ENCODE measurements around the gene CD93.

CD93 gene, protein sequence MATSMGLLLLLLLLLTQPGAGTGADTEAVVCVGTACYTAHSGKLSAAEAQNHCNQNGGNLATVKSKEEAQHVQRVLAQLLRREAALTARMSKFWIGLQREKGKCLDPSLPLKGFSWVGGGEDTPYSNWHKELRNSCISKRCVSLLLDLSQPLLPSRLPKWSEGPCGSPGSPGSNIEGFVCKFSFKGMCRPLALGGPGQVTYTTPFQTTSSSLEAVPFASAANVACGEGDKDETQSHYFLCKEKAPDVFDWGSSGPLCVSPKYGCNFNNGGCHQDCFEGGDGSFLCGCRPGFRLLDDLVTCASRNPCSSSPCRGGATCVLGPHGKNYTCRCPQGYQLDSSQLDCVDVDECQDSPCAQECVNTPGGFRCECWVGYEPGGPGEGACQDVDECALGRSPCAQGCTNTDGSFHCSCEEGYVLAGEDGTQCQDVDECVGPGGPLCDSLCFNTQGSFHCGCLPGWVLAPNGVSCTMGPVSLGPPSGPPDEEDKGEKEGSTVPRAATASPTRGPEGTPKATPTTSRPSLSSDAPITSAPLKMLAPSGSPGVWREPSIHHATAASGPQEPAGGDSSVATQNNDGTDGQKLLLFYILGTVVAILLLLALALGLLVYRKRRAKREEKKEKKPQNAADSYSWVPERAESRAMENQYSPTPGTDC

DNA sequence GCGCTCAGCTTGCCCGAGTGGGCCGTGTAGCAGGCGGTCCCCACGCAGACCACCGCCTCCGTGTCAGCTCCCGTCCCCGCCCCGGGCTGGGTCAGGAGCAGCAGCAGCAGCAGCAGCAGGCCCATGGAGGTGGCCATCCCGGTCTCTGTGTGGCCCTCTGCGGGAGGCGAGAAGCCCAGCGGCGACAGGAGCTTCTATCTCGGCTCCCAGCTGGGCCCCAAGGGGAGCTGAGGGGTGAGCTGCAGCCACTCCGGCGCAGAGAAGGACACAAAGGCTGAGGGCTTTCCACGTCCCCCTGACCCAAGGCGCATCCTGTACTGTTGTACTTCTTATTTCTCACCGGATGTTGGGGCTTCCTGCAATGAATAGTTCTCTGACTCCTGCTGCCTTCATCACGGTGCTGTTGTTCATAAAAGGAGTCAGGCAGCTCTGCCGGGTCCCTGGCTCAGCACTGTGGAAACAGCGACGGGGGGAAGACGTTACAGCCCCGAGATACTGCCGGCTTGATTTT is at the start of gene CD93:
Gene CD93 (minus strand): TSS at position 269 of the 511 bp plus-strand sequence. CDS start 132 bp downstream, at position 137.
- no peak for DNase-seq (ENCODE audit: low read depth)

DNA sequence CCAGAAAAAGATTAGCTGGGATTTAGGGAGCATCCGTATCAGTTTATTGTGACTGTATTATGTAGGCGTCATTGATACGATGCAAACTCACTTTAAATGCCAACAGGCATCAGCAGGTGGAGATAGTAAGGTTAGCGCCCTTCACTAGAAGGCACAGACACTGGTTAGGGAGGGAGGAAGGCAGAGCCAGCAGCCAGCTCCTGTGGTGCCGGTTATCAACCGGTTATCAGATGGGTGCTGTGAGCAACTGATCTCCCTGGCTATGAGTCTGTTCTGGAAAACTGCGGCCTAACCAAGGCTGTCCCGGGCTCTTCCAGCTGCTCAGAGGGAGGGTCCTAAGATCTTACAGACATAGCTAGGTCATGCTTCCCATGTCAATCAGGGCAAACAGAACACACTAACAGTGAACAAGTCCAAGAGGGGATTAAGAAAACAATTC is 47.5 kb upstream of the CD93 start:
- DNase-seq (ENCODE audit: low read depth), result no peak

DNA sequence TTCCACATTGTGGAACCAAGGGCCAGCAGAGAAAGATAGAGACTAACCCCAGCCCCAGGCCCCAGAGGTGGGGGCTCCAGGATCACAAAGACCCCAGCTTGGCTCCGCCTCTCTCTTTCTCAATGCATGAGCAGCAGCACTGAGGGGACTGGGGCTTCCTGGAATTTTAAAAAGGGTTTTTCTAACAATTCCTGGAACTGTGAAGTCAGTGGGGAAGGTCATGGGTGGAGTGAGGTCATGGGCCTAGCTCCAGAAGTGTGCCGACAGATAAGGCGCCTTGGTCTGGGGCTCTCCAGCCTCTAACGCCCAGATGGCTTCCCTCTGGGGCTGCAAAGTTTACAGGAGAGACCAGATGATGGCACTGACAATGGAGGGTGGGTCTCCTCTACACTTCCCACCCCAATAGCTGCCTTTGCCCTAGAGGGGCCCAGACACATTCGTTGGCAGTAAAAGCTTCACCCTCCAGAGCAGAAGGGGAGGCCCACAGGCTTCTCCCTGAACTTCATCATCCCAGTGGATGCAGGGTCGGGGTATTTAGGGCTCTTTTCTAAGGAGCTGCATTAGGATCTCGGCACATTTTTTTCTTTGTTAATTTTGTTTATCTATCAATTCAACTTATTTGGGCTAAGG is 46.9 kb upstream of the CD93 start:
- DNase-seq (ENCODE audit: low read depth), result no peak

DNA sequence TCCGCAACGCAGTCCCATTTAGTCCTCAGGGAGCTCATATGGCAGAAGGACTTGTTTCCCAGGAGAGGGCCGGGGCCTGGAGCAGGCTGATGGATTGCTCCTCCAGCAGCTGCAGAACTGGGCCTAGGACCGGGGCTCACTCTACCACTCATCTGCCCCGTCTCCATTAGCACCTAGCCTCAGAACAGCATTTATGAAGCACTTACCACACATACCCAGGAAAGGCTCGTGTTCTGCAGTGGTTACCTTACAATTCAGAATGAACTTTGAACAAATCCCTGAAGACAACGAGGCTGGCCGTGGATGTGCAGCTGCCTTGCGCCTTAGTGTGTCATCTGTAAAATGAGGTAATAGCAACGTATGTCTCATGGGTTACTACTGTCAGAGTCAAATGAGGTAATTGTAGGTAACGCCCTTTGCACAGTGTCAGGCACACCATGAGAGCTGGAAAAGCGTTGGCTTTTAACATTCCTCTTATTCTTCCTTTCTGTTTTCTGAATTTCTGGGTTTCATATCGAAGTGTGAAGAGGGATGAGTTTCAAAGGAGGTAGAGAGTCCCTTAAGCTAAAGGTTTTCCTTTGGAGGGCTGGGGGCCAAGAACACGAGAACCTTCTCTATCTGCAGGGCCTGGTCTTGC is 46.3 kb upstream of the CD93 start:
- DNase-seq (ENCODE audit: low read depth), result no peak

DNA sequence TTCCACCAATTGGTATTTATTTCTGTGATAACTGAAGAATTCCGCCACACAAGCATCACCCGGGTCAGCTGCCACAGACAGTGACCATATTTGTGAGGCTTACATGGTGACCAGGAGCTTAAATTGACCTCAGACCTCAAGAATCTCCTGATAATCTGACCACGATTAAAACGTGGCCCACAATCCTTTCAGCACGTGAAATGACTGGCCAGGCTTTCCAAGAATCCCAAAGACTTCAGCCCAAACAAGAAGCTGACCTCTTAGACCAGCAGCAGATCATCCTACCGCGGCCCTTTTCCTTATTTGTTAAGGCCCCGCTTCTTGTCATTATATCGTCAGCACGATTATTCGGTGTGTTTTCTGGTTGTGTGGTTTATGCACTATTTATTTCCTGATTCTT is 45.6 kb upstream of the CD93 start:
- no peak for DNase-seq (ENCODE audit: low read depth)

DNA sequence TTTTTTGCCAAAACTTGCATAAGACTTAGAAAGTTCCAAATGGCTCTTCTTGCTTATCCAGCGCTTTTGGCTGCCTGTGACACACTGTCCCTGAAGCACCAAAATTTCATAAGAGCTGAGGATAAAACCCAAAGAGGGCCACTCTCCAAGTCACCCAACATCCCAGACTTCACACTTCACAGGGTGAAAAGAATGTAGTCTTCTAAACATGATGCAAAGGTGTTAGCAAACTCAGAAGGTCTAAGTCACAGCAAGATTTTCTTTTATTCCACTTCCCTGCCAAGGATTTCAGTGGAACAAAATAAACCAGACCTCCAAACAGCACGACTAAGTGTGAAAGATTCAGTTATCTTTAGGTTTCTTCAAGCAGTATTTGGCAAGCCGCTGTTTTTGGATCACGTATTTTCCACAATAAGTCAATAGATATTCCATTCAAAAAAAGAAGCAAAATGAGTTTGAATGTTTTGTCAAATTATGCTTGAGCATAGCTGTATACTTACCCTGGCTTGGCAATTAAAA is 44.6 kb upstream of the CD93 start:
- DNase-seq (ENCODE audit: low read depth), result no peak

DNA sequence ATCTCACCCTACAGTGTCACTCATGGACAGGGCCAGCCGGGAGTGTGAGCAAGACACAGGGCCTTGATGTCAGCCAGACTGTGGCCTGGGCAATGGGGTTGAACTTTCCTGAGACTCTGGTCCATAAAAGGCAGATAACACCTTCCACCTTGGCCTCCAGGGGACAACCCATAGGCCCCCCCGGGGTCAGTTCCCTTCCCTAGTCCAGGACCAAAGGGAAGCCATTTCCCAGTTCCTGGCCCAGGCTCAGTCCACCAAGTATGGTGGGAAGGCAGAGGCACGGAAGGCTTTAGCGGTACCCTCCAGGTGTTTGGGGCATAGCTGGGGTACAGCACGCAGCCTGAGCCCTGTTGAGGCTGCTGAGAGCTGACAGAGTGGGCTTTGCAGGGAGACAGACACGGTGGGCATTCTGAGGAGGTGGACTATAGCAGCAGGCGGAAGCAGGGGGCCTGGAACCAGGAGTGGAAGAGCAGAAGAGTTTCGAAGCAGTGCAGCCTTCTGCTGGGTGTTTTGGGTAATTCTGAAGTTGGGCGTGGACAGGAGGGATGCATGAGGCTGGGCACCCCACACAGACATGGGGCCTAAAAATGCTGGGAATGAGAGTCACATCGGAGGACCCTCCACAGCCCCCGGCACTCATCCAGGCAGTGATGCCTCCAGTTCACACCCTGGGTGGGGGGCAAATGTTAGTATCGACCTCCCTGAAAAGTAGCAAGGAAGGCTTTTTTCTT is 43.9 kb upstream of the CD93 start:
- no peak for DNase-seq (ENCODE audit: low read depth)

DNA sequence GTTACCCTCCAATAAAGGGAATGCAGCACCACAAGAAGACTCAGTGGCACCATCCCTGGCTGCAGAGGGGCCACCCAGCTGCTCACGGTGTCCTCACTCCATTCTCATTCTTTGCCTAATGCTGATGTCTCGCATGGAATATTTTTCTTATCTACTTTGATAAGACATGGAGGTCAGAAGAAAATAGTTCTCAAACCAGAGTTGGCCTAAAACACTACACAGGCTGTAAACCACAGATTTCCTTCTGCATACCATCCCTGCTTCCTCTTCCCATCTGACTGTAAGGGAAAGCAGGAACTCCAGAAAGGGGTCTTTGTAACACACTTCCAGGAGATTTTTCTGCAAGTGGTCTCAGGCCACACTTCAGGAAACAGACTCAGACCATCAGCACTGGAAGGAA is 43.1 kb upstream of the CD93 start:
- DNase-seq (ENCODE audit: low read depth), result no peak

DNA sequence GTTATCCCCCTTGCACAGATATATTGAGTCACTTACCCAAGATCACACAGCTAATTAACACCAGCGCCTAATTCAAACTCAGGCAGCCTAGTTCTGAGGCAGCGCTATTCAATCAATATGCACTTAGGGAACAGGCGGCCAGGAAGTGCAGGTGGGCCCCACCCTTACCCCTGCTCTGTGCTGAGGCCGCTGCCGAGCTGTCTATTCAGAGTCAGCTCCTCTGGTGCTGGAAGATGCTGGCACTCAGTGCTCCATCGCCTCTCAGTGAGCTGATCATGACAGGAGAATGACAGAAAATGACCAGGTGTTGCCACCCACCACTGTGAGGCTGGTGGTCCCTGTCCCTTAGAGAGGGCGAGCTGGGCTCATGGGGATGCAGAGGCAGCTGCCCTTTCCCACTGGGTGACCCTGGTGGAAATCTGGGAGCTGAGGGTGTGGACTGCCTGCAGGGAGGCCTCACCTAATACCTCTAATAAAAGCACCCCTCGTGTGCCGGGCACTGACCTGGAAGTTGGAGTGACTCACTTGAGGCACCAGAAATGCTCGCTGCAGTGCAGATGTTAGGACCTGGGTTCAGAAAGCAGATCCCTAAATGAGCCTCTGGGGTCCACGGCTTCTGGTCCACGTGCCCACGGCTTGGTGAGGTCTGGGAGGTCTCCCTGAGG is 42.5 kb upstream of the CD93 start:
- no peak for DNase-seq (ENCODE audit: low read depth)

DNA sequence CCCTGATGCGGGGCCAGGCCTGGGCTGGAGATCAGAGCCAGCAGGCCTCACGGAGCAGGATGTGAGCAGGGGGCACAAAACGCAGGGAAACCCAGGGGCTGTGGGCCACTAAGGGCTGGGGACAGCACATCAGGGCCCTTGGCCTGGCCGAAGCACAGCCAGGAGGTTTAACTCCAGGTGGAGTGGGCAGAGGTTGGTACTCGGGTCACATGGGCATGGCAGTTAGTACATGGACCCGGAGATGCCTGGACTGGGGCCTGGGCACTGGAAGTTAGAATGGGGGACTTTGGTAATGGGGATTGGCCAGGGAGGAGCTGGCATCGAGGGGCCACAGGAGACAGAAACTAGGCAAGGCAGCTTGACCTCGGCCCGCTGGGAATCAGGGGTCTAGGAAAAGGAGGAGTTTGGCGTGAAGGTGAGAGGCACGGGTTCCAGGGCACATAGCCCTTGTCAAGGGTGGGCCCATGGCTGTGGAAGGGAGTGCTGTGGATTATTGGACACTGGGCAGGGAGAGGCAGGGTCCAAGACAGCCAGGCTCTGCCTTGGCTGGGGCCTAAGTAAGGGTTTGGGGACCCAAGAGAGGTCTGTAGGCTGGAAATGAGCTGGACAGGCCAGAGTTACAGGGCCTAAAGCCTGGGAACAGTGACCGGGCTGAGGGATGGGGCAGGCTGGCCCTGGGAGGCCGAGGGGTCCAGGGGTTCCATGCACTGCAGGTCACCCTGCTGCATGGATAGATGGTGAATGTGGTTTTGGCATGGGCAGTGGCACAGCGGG is 41.6 kb upstream of the CD93 start:
- DNase-seq (ENCODE audit: low read depth), result no peak

DNA sequence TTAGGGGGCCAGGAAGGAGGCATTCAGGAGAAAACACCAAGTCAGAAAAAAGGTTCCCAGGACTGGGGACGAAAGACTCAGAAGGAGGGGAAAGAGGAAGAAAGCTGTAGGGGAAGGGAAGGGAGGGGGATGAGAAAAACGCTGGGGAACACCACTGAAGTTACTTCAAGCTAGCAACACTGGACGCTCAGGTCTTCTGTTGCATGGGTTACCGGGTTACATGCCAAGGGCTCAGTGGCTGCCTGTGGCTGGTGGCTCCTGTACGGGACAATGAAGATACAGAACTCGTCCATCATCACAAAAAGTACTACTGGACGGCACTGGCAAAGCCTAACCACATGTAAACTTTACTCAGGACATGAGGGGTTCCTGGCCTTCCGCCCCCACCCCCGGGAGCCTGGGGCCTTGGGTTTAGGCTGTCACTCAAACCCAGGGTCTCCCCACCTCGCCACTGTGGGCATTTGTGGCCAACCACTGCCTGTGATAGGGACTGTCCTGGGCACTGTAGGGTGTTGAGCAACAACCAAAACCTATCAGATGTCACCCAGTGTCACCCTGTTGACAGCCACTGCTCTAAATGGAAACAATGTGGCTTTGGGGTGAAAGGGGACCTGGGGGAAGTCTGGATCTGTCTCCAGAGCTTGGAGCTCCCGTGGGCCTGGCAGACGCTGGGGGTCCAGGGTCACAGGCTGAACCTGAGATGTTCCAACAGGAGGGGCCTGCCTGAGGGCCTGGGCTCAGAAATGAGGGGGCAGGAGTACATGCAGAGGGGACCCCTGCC is 40.3 kb upstream of the CD93 start:
- no peak for DNase-seq (ENCODE audit: low read depth)

DNA sequence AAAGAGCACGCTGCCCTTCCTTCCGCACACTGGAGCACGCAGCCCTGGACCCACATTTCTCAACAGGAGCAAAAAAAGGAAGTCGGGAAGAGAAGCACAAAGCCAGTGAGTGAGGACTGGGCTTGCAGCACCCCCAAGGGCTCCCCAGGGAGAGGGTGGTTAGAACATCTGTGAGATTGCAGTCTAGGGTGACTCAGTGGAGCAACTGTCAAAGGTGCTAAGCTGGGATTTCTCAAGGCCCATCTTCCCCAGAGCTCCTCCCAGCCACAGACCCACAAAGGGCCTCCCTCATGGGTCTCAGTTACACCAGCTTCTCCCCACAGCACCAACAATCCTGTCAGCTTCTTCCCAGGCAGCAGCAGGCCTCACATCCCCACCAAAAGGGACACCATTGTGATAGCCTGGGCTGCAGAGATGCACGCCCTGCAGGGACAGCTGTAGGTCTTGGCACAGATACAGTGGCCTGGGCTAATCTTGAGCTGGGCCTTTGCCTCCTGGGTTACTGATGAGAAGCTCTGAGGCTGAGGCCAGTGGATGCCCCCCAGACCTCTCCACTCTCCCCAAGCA is 39.6 kb upstream of the CD93 start:
- DNase-seq (ENCODE audit: low read depth), result no peak

DNA sequence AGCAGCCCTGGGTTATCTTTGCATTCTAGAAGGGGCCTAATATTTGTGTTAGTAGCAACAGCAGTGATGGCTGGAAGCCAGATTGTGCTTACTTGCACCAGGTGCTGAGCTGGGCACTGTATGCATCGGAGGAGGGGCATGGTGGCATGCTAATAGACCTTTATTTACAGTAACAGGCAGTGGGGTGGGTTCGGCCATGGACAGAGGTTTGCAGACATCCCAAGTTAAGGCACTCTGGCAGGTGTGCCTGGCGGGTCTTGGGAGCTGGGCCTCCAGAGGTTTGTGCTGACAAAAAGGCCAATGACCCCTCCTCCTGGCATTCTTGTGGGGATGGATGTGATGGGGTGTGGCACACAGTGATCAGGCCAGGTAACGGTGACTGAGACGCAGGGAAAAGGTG is 39.0 kb upstream of the CD93 start:
- no peak for DNase-seq (ENCODE audit: low read depth)

DNA sequence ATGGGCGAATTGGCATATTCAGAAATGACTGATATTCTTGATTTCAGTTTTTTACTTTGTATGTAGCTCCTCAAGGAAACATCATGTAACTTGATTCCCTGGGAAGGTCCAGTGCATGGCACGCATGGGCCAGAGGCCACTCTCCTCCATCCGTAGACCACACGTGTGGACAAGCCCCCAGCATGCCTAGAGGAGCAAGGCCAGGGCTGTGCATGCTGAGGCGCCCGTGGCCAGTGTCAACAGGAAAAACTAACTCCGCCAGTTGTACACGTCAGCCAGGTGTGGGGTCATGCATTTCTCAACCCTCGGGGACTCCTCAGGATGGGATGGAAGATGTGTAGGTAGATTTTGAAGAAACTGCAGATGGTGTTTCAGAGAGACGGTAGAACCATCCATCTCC is 37.8 kb upstream of the CD93 start:
- DNase-seq (ENCODE audit: low read depth), result no peak

DNA sequence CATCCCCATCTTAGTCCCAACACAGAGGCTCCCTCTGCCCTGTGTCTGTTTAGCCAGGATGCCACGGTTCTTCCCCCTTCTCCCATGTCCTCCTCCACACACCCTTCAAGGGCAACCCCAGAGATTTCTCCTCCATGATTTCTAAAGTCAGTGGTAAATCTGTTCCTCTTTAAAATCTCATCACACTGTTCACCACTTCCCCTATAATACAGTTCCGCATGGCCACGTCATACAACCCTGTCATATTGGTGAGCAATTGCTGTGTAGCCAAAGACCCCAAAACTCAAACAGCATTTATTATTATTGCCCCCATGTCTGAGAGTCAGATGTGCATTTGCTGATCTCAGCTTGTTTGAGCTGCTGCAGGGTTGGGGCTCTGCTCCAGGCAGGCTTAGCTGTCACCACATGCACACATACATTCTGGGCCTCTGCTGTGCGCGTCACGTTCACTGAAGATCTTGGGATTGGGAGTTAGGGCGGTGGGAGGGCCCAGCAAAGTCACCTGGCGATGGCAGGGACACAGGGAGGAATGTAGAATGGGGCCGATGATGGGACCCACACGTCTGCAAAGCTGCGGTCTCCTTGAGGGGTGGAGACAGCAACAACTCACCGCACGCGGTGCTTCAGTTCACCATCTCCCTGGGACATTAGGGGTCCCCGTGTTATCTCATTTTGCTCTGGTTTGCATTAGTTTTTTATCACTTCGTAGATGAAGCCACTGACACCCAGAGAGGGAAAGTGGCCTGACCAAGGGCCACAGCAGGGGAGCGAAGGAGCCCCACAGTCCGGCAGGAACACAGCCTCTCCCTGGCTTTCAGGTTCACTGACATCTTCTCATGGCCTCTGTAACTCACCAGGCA is 36.9 kb upstream of the CD93 start:
- no peak for DNase-seq (ENCODE audit: low read depth)

DNA sequence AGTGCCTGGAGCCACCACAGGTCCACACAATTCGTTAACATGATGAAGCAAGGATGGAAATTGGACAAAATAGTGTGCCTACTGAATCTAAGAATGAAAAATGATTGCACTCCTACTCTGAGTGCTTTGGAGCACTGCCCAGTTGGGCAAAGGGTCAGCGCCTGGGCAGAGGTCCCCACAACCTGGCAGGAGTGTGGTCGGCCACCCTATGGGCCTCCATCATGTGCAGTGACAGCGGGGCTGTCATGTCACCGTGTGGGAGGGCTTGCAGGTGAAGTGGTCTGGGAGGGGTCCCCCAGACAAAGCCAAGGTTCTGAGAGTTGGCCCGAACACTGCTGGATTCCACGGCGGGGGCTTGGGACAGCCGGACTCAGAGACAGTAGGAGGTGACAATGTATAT is 36.2 kb upstream of the CD93 start:
- DNase-seq (ENCODE audit: low read depth), result no peak

DNA sequence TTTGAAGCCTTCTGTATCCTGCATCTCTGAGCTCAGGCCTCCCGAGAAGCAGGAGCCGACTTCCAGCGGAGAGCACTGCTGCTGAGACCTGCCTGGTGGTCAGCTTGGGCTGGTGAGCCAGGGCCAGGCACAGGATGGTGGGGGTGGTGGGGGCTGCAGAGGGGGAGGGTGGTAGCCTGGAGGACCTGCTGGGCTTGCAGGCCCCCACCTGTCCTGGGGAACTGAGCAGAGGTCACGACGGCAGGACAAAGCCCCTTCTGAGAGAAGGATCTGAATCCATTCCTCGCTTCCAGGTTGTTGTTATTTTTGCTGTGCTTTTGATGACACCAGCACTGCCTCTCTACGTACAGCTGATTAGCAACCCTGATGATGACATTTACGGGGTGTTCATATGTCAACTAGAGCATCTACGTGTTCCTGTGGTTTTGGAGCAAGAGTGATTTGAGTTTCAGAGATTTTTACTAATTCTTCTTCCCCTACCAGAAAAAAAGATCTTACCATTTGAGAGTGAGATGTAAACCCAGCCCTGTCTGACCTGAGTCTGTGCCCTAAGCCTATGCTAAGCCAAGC is 35.7 kb upstream of the CD93 start:
- DNase-seq (ENCODE audit: low read depth), result no peak
